IMR-90 (cell line): ENCODE results near the gene CDC73. TPM values are rescaled to one million over a fixed set of nuclear protein-coding genes. Genes with fewer than 3 reads are reported as not detected.

Source experiments
- ATAC-seq: fragments of 200-7000 bp; cut with Tn5 transposase; 2 replicates; pipeline ENCODE4 v1.9.1; 2020; ENCODE audit warnings: low read depth, mild to moderate bottlenecking, moderate library complexity
- BruUV-seq: library from RNA; stranded (reverse); fragments of 400-500 nt; replicated peaks from 2 replicates; lab custom pipeline; 2021; lab: Mats Ljungman, UMichigan
- CTCF ChIA-PET: fragments of 300-600 bp; formaldehyde crosslinking; extraction: SDS; loops from one replicate; lab custom pipeline; 2021; ENCODE audit warnings: antibody characterized with exemption; lab: Yijun Ruan, JAX
- POLR2A ChIA-PET: fragments of 300-600 bp; sonication (Branson Sonifier 250); formaldehyde crosslinking; loops from one replicate; lab custom pipeline; 2022; ENCODE audit warnings: antibody characterized with exemption; ENCODE audit not compliant: unreplicated experiment; lab: Charles Lee
- DNase-seq: peaks from one replicate; pipeline ENCODE4 v3.0.0; 2013
- H2AFZ ChIP-seq: replicated peaks from 2 replicates; pipeline ENCODE3; 2013; ENCODE audit warnings: low read length, mild to moderate bottlenecking; ENCODE audit not compliant: poor library complexity
- H2AK5ac ChIP-seq: 2 replicates; pipeline ENCODE4 v1.6.1; 2013; ENCODE audit warnings: low read depth, low read length, inconsistent platforms
- H2AK9ac ChIP-seq: replicated peaks from 2 replicates; pipeline ENCODE3; 2013; ENCODE audit warnings: mild to moderate bottlenecking, low read depth, low read length, moderate library complexity; ENCODE audit not compliant: poor library complexity
- H2BK120ac ChIP-seq: 2 replicates; pipeline ENCODE4 v1.6.1; 2013; ENCODE audit warnings: low read depth, low read length, inconsistent platforms
- H2BK15ac ChIP-seq: 3 replicates; pipeline ENCODE4 v1.6.1; 2013; ENCODE audit warnings: low read depth, low read length, inconsistent platforms
- H2BK20ac ChIP-seq: 2 replicates; pipeline ENCODE4 v1.6.1; 2013; ENCODE audit warnings: low read depth, mild to moderate bottlenecking, inconsistent platforms, low read length, moderate library complexity
- H2BK5ac ChIP-seq: 2 replicates; pipeline ENCODE4 v1.6.1; 2013; ENCODE audit warnings: mild to moderate bottlenecking, low read depth, low read length, inconsistent platforms; ENCODE audit not compliant: poor library complexity, severe bottlenecking
- H3K14ac ChIP-seq: replicated peaks from 2 replicates; pipeline ENCODE4 v1.6.1; 2013; ENCODE audit warnings: low read depth, low read length, inconsistent platforms
- H3K18ac ChIP-seq: 2 replicates; pipeline ENCODE4 v1.6.1; 2013; ENCODE audit warnings: low read depth, low read length, control low read depth
- H3K23ac ChIP-seq: 2 replicates; pipeline ENCODE4 v1.6.1; 2013; ENCODE audit warnings: low read depth, low read length, inconsistent platforms
- H3K27ac ChIP-seq: 2 replicates; pipeline ENCODE4 v1.5.1; 2013; ENCODE audit warnings: mild to moderate bottlenecking, control low read depth, low read length; ENCODE audit not compliant: insufficient read depth
- H3K27me3 ChIP-seq: 2 replicates; pipeline ENCODE4 v1.6.1; 2013; ENCODE audit warnings: low read length; ENCODE audit not compliant: control insufficient read depth, insufficient read depth
- H3K36me3 ChIP-seq: 2 replicates; pipeline ENCODE4 v1.6.1; 2013; ENCODE audit warnings: low read length, mixed read lengths; ENCODE audit not compliant: control insufficient read depth, insufficient read depth
- H3K4ac ChIP-seq: 2 replicates; pipeline ENCODE4 v1.6.1; 2013; ENCODE audit warnings: low read depth, low read length, inconsistent platforms
- H3K4me1 ChIP-seq: 2 replicates; pipeline ENCODE4 v1.6.1; 2013; ENCODE audit warnings: low read length, mixed read lengths; ENCODE audit not compliant: control insufficient read depth, insufficient read depth
- H3K4me2 ChIP-seq: 2 replicates; pipeline ENCODE4 v1.6.1; 2013; ENCODE audit warnings: low read depth, mild to moderate bottlenecking, control low read depth, low read length, moderate library complexity
- H3K4me3 ChIP-seq: 2 replicates; pipeline ENCODE4 v1.5.1; 2013; ENCODE audit warnings: low read depth, mild to moderate bottlenecking, control low read depth, low read length, moderate library complexity; ENCODE audit not compliant: insufficient read depth
- H3K56ac ChIP-seq: 2 replicates; pipeline ENCODE4 v1.6.1; 2013; ENCODE audit warnings: low read length, inconsistent platforms; ENCODE audit not compliant: insufficient read depth; ENCODE audit errors: extremely low read depth
- H3K79me1 ChIP-seq, 2 experiments: 2 replicates each; pipeline ENCODE4 v1.6.1; 2013; ENCODE audit warnings: low read length in 2 of 2, inconsistent platforms in 1 of 2, low read depth in 1 of 2
- H3K9ac ChIP-seq: 2 replicates; pipeline ENCODE4 v1.6.1; 2013; ENCODE audit warnings: low read depth, low read length, control low read depth
- H3K9me1 ChIP-seq: 2 replicates; pipeline ENCODE4 v1.6.1; 2013; ENCODE audit warnings: low read length, inconsistent platforms; ENCODE audit not compliant: insufficient read depth
- H3K9me3 ChIP-seq: 2 replicates; pipeline ENCODE4 v1.6.1; 2013; ENCODE audit warnings: low read length; ENCODE audit not compliant: control insufficient read depth, insufficient read depth
- H4K20me1 ChIP-seq: 2 replicates; pipeline ENCODE4 v1.6.1; 2013; ENCODE audit warnings: low read length, inconsistent platforms; ENCODE audit not compliant: insufficient read depth
- H4K5ac ChIP-seq: 2 replicates; pipeline ENCODE4 v1.6.1; 2013; ENCODE audit warnings: mild to moderate bottlenecking, low read depth, low read length, control low read depth
- H4K8ac ChIP-seq, 2 experiments: 2 replicates each; pipeline ENCODE4 v1.6.1; 2013; ENCODE audit warnings: low read depth in 2 of 2, low read length in 2 of 2, control low read depth in 1 of 2, inconsistent platforms in 1 of 2
- H4K91ac ChIP-seq: 2 replicates; pipeline ENCODE4 v1.6.1; 2013; ENCODE audit warnings: low read depth, low read length, inconsistent platforms; ENCODE audit not compliant: insufficient read depth
- MAFK ChIP-seq: IDR thresholded peaks from 2 replicates; pipeline ENCODE4 v1.6.1; 2012; ENCODE audit warnings: low read depth, low read length, improper control_type of control experiment
- MAZ ChIP-seq: IDR thresholded peaks from 2 replicates; pipeline ENCODE4 v1.6.1; 2012; ENCODE audit warnings: low read depth, mild to moderate bottlenecking, low read length, improper control_type of control experiment, moderate library complexity, borderline replicate concordance
- NFE2L2 ChIP-seq: fragments of 150-350 bp; IDR thresholded peaks from 2 replicates; pipeline ENCODE4 v1.6.1; 2016; ENCODE audit warnings: low read depth, mild to moderate bottlenecking, low read length
- RCOR1 ChIP-seq: IDR thresholded peaks from 2 replicates; pipeline ENCODE4 v1.6.1; 2012; ENCODE audit warnings: mild to moderate bottlenecking, low read length, improper control_type of control experiment; ENCODE audit not compliant: insufficient replicate concordance
- RFX5 ChIP-seq: IDR thresholded peaks from 2 replicates; pipeline ENCODE4 v1.8.0; 2012; ENCODE audit warnings: low read depth, mild to moderate bottlenecking, low read length, moderate library complexity
- WGBS, 2 experiments: methylation state at CpG; one replicate each; pipeline versions ENCODE4 v1.1.5 to v1.1.7; 2013; ENCODE audit warnings: missing lambda C conversion rate in 2 of 2; ENCODE audit not compliant: insufficient read length in 1 of 2; ENCODE audit errors: extremely low coverage in 2 of 2; 5-methylcytosine and 5-hydroxymethylcytosine counted together
- dilution Hi-C: fragments of 300-500 bp; cut with HindIII; formaldehyde crosslinking; loops from one replicate; pipeline ENCODE4 v1.14.3; 2018; ENCODE audit warnings: low sequenced_read_pairs; ENCODE audit not compliant: unreplicated experiment
- in situ Hi-C: fragments of 300-500 bp; cut with MboI; formaldehyde crosslinking; loops from 3 replicates; pipeline ENCODE4 v1.14.3; 2019; ENCODE audit warnings: low sequenced_read_pairs, inconsistent platforms, mixed read lengths
- intact Hi-C: fragments of 100-400 bp; cut with micrococcal nuclease; formaldehyde crosslinking; loops from 2 replicates; pipeline ENCODE4 v1.10.0; 2022
- polyA plus RNA-seq, 3 experiments: library from polyadenylated mRNA; depleted of rRNA; stranded (reverse); fragments of >200 nt; gene quantifications; 2 replicates each; pipeline ENCODE4 v1.2.3, GENCODE V29; 2012; ENCODE audit warnings: low replicate concordance in 1 of 3
- total RNA-seq: library from RNA; depleted of rRNA; stranded (reverse); fragments of >200 nt; gene quantifications from 2 replicates; pipeline ENCODE4 v1.2.3, GENCODE V29; 2012
- TF ChIP-seq, protein P1 (sequence below): conservative IDR thresholded peaks from 2 replicates; pipeline ENCODE4 v1.5.1; 2012; ENCODE audit warnings: mild to moderate bottlenecking, low read depth, low read length, improper control_type of control experiment

CDC73 gene
- total and polyA plus RNA-seq, 2 of the 4 experiments (the other 2 are of a cell fraction) = 22.1 to 29.6 TPM

DNA sequence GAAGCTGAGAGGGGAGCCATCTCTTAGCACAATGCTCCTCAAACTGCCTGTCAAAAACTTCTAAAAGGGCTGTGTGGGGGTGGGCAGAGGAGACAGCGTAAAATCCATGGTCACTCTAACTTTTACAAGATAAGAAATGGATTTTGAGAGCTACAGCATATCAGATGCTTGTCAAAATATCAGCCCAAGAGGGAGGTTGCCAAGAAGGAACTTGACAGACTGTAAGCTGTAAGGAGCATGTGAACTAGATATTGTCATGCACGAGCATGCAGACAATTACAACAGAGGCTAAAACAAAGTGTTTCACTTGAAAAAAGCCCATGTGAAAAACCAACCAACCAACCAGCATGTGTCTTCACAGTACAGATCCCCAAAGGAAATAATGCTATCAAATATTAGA is 171.9 kb downstream of the CDC73 start:
- TF ChIP-seq, protein P1, sequence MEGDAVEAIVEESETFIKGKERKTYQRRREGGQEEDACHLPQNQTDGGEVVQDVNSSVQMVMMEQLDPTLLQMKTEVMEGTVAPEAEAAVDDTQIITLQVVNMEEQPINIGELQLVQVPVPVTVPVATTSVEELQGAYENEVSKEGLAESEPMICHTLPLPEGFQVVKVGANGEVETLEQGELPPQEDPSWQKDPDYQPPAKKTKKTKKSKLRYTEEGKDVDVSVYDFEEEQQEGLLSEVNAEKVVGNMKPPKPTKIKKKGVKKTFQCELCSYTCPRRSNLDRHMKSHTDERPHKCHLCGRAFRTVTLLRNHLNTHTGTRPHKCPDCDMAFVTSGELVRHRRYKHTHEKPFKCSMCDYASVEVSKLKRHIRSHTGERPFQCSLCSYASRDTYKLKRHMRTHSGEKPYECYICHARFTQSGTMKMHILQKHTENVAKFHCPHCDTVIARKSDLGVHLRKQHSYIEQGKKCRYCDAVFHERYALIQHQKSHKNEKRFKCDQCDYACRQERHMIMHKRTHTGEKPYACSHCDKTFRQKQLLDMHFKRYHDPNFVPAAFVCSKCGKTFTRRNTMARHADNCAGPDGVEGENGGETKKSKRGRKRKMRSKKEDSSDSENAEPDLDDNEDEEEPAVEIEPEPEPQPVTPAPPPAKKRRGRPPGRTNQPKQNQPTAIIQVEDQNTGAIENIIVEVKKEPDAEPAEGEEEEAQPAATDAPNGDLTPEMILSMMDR = no peak
- TF ChIP-seq NFE2L2 (no peak), RCOR1 (no peak), RFX5 (no peak), MAFK (no peak), MAZ (no peak)
- Histone ChIP-seq H3K4me2 (no peak overlapping the region), H2BK15ac (no peak overlapping the region), H3K18ac (no peak overlapping the region), H2BK5ac (no peak overlapping the region), H2BK20ac (no peak overlapping the region), H3K36me3 (no peaks in the 10 kb centered on the region), H3K14ac (no peak overlapping the region), H3K4me1 (no peaks in the 10 kb centered on the region), H4K5ac (no peak overlapping the region), H3K4ac (no peak overlapping the region), H4K91ac (no peak overlapping the region), H2AK5ac (no peak overlapping the region), H2BK120ac (no peak overlapping the region), H3K9me3 (no peaks in the 10 kb centered on the region), H3K27ac (no peak overlapping the region), H3K79me1 (no peaks in the 10 kb centered on the region), H3K9ac (no peak overlapping the region), H4K8ac (no peak overlapping the region), H3K9me1 (no peaks in the 10 kb centered on the region), H3K4me3 (no peak overlapping the region), H3K27me3 (no peaks in the 10 kb centered on the region), H3K56ac (no peak overlapping the region), H4K20me1 (no peaks in the 10 kb centered on the region), H2AK9ac (no peak overlapping the region), H3K23ac (no peak overlapping the region), H2AFZ (no peak overlapping the region)
- in situ Hi-C loops = no loop called here
- no peak for ATAC-seq
- intact Hi-C loops = no loop called here
- POLR2A ChIA-PET = no interaction called here
- no peak for DNase-seq
- WGBS, 2 experiments = no CpG with 5 or more reads among the region's 2 CpGs
- dilution Hi-C loops = no loop called here
- BruUV-seq = no TSS peak
- CTCF ChIA-PET = no interaction called here
